Esophagus muscularis mucosa (tissue), 3 donors: ENCODE data around the gene PEX10.

Experiments
- CTCF ChIP-seq, 3 experiments: fragments of 200-600 bp in 2 of 3; fragments of 450-650 bp in 1 of 3; sonication (generic) in 2 of 3; IDR thresholded peaks; one replicate each; pipeline ENCODE4 v1.5.1; 2017 to 2019; ENCODE audit warnings: antibody characterized with exemption in 3 of 3, mild to moderate bottlenecking in 2 of 3, moderate library complexity in 1 of 3
- POLR2A ChIP-seq: fragments of 450-650 bp; IDR thresholded peaks from one replicate; pipeline ENCODE4 v1.6.1; 2017; ENCODE audit warnings: antibody characterized with exemption, moderate library complexity, mild to moderate bottlenecking, low read depth
- POLR2AphosphoS5 ChIP-seq, 2 donors: sonication (generic); formaldehyde crosslinking; IDR thresholded peaks; one replicate each; pipeline ENCODE4 v1.6.1; 2017; ENCODE audit warnings: antibody characterized with exemption in 2 of 2

GRCh38 chr1:2431103-2431502, 18.7 kb upstream of the PEX10 start:
- TF ChIP-seq CTCF (IDR thresholded peaks at IDR 0.05) (no peak), POLR2A (no peak), POLR2AphosphoS5 (IDR thresholded peaks at IDR 0.05) (no peak)
